SH-SY5Y (cell line): ENCODE data around the gene USP15.

ENCODE experiments used
- GATA2 ChIP-seq: IDR thresholded peaks from 2 replicates; pipeline ENCODE4 v1.6.1; 2011; ENCODE audit warnings: mild to moderate bottlenecking, low read depth, low read length
- GATA3 ChIP-seq: IDR thresholded peaks from 2 replicates; pipeline ENCODE4 v1.6.1; 2011; ENCODE audit warnings: low read depth, mild to moderate bottlenecking, low read length, moderate library complexity

- TF ChIP-seq GATA2 (no peak), GATA3 (no peak)
Measured at GRCh38 chr12:62335057-62335456, 74.9 kb downstream of the USP15 start.
